HepG2 (cell line): ENCODE measurements around the gene SIK3. TPM values are rescaled to one million over a fixed set of nuclear protein-coding genes. Genes with fewer than 3 reads are reported as not detected.
A peak's percentile ranks its signal among the peaks of the same experiment; 100 is the strongest.

Source experiments
- BRD4 ChIP-seq: sonication (generic); formaldehyde crosslinking; IDR thresholded peaks from 2 replicates; pipeline ENCODE4 v1.4.0; 2020; ENCODE audit warnings: missing genetic modification reagents
- KAT8 ChIP-seq: IDR thresholded peaks from 2 replicates; pipeline ENCODE4 v1.6.1; 2016; ENCODE audit warnings: missing genetic modification reagents, missing compliant biosample characterization
- NFYC ChIP-seq: IDR thresholded peaks from 2 replicates; pipeline ENCODE4 v1.6.1; 2016; ENCODE audit warnings: missing genetic modification reagents, missing compliant biosample characterization
- ZBTB7B ChIP-seq: sonication (generic); formaldehyde crosslinking; IDR thresholded peaks from 2 replicates; pipeline ENCODE4 v1.4.0; 2020; ENCODE audit warnings: missing genetic modification reagents
- ZNF263 ChIP-seq: sonication (generic); formaldehyde crosslinking; IDR thresholded peaks from 2 replicates; pipeline ENCODE4 v1.4.0; 2020; ENCODE audit warnings: missing genetic modification reagents
- ZNF296 ChIP-seq: sonication (generic); formaldehyde crosslinking; conservative IDR thresholded peaks from 2 replicates; pipeline ENCODE4 v1.5.0; 2020; ENCODE audit warnings: mild to moderate bottlenecking, missing genetic modification reagents
- ZNF850 ChIP-seq: sonication (generic); formaldehyde crosslinking; conservative IDR thresholded peaks from 2 replicates; pipeline ENCODE4 v1.9.0; 2021; ENCODE audit warnings: mild to moderate bottlenecking, missing genetic modification reagents
- polyA plus RNA-seq, 8 experiments: library from polyadenylated mRNA; depleted of rRNA in 3 of 8; stranded (reverse) in 7 of 8; unstranded in 1 of 8; fragments of >200 nt; fragmentation: Illumina TruSeq in 4 of 8; extraction: Trizol in 4 of 8; gene quantifications; 2 replicates each; pipeline versions ENCODE4 v1.2.1 to v1.2.3, GENCODE V29; 2011 to 2016; ENCODE audit warnings: low read depth in 4 of 8, missing spikeins in 1 of 8, mixed read lengths in 1 of 8; ENCODE audit not compliant: insufficient read depth in 1 of 8
- total RNA-seq, 5 experiments: library from RNA; depleted of rRNA; stranded (reverse); fragments of >200 nt; fragmentation: Illumina TruSeq; extraction: Trizol; gene quantifications; 2 replicates each; pipeline ENCODE4 v1.2.3, GENCODE V29; 2016; ENCODE audit warnings: low read depth in 1 of 5
- TF ChIP-seq, protein P1 (sequence below): sonication (generic); formaldehyde crosslinking; IDR thresholded peaks from 2 replicates; pipeline ENCODE4 v1.5.0; 2020; ENCODE audit warnings: mild to moderate bottlenecking, missing genetic modification reagents, borderline replicate concordance
- TF ChIP-seq, protein P2 (sequence below): sonication (generic); formaldehyde crosslinking; IDR thresholded peaks from 2 replicates; pipeline ENCODE4 v1.5.0; 2020; ENCODE audit warnings: mild to moderate bottlenecking, low read depth, missing genetic modification reagents, borderline replicate concordance
- TF ChIP-seq, protein P3 (sequence below): sonication (generic); formaldehyde crosslinking; IDR thresholded peaks from 2 replicates; pipeline ENCODE4 v1.8.0; 2022; ENCODE audit warnings: missing genetic modification reagents, low read depth, mild to moderate bottlenecking, borderline replicate concordance
- TF ChIP-seq, protein P4 (sequence below): sonication (generic); formaldehyde crosslinking; IDR thresholded peaks from 2 replicates; pipeline ENCODE4 v1.8.1; 2023; ENCODE audit warnings: mild to moderate bottlenecking, missing genetic modification reagents
- TF ChIP-seq, protein P5 (sequence below): sonication (generic); formaldehyde crosslinking; IDR thresholded peaks from 2 replicates; pipeline ENCODE4 v1.4.0; 2020; ENCODE audit warnings: missing genetic modification reagents
- TF ChIP-seq, protein P6 (sequence below), 2 experiments: sonication (generic) in 1 of 2; formaldehyde crosslinking in 1 of 2; IDR thresholded peaks; 2 replicates each; pipeline versions ENCODE4 v1.4.0 to v1.6.1; 2018 to 2020; ENCODE audit warnings: missing genetic modification reagents in 2 of 2, borderline replicate concordance in 1 of 2, low read depth in 1 of 2, mild to moderate bottlenecking in 1 of 2, missing biosample characterization in 1 of 2
- TF ChIP-seq, protein P7 (sequence below): sonication (generic); formaldehyde crosslinking; IDR thresholded peaks from 2 replicates; pipeline ENCODE4 v1.5.1; 2020; ENCODE audit warnings: mild to moderate bottlenecking, missing genetic modification reagents

Gene SIK3
- total and polyA plus RNA-seq, 2 of the 13 experiments (the other 11 are each of a cell fraction or from before 2014, with no cell fraction given): 5.7 to 9.8 TPM

DNA sequence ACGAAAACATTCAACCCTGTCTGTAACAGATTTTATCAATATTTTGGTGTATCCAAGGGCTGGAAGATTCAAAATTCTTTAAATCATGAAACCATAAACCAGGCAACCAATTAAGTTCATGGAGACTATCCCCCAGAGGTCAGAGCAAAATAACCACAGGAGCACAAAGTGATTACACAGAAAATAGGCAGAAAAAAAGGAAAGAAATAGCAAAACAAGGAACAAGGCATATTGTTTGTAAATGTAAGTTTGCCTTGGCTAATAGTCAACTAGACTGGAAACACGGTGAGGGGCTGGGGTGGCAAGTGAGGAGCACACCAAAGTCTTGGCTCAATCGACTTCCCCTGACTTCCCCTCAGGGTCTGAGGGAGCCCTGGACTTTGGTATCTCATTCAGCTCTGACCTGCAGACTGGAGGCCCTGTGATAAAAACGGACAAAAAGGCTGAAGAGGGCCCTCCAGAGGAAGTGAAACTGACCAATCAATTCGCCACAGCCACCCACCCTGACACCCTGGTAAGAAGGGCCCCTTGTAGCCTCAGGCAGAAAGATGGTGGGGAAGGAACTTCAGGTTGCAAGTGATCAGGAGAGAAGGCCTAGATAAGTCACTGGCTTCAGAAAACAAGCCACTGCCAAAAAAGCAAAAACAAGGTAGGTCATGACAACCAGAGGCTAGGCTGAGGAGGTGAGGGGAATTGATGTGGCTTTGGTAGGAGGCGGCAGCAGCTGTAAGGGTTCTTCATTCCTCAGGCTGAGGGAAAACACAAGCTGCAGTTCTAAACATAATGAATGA is 1.8 kb downstream of the SIK3 start (continued):
- TF ChIP-seq, protein P1, sequence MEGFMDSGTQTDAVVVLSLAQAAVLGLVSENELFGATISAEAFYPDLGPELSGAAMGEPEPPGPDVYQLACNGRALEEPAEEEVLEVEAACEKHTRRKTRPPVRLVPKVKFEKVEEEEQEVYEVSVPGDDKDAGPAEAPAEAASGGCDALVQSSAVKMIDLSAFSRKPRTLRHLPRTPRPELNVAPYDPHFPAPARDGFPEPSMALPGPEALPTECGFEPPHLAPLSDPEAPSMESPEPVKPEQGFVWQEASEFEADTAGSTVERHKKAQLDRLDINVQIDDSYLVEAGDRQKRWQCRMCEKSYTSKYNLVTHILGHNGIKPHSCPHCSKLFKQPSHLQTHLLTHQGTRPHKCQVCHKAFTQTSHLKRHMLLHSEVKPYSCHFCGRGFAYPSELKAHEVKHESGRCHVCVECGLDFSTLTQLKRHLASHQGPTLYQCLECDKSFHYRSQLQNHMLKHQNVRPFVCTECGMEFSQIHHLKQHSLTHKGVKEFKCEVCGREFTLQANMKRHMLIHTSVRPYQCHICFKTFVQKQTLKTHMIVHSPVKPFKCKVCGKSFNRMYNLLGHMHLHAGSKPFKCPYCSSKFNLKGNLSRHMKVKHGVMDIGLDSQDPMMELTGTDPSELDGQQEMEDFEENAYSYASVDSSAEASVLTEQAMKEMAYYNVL (CRISPR knock-in tag): 0 out of 2 replicates have a peak, but pooled peaks have one; percentile 38
- TF ChIP-seq KAT8 (CRISPR knock-in tag) (peak; percentile 52; the same call in 1 of the 2 replicates), ZNF296 (CRISPR knock-in tag) (no peak), BRD4 (CRISPR knock-in tag) (peak; percentile 58; the same call in 1 of the 2 replicates), ZBTB7B (CRISPR knock-in tag) (peak; percentile 56; the same call in 1 of the 2 replicates), ZNF850 (no peak), NFYC (CRISPR knock-in tag) (0 out of 2 replicates have a peak, but pooled peaks have one; percentile 9), ZNF263 (CRISPR knock-in tag) (peak; percentile 74; the same call in 1 of the 2 replicates)
- TF ChIP-seq, protein P2, sequence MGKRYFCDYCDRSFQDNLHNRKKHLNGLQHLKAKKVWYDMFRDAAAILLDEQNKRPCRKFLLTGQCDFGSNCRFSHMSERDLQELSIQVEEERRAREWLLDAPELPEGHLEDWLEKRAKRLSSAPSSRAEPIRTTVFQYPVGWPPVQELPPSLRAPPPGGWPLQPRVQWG (CRISPR knock-in tag): no peak
- TF ChIP-seq, protein P3, sequence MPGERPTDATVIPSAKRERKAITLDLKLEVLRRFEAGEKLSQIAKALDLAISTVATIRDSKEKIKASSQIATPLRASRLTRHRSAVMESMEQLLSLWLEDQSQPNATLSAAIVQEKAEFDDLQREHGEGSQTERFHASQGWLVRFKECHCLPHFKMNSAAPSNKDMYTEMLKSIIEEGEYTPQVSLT (CRISPR knock-in tag): no peak
- TF ChIP-seq, protein P4, sequence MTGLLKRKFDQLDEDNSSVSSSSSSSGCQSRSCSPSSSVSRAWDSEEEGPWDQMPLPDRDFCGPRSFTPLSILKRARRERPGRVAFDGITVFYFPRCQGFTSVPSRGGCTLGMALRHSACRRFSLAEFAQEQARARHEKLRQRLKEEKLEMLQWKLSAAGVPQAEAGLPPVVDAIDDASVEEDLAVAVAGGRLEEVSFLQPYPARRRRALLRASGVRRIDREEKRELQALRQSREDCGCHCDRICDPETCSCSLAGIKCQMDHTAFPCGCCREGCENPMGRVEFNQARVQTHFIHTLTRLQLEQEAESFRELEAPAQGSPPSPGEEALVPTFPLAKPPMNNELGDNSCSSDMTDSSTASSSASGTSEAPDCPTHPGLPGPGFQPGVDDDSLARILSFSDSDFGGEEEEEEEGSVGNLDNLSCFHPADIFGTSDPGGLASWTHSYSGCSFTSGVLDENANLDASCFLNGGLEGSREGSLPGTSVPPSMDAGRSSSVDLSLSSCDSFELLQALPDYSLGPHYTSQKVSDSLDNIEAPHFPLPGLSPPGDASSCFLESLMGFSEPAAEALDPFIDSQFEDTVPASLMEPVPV (CRISPR knock-in tag): no peak
- TF ChIP-seq, protein P5, sequence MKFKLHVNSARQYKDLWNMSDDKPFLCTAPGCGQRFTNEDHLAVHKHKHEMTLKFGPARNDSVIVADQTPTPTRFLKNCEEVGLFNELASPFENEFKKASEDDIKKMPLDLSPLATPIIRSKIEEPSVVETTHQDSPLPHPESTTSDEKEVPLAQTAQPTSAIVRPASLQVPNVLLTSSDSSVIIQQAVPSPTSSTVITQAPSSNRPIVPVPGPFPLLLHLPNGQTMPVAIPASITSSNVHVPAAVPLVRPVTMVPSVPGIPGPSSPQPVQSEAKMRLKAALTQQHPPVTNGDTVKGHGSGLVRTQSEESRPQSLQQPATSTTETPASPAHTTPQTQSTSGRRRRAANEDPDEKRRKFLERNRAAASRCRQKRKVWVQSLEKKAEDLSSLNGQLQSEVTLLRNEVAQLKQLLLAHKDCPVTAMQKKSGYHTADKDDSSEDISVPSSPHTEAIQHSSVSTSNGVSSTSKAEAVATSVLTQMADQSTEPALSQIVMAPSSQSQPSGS (CRISPR knock-in tag): 0 out of 2 replicates have a peak, but pooled peaks have one; percentile 38
- TF ChIP-seq, protein P6, sequence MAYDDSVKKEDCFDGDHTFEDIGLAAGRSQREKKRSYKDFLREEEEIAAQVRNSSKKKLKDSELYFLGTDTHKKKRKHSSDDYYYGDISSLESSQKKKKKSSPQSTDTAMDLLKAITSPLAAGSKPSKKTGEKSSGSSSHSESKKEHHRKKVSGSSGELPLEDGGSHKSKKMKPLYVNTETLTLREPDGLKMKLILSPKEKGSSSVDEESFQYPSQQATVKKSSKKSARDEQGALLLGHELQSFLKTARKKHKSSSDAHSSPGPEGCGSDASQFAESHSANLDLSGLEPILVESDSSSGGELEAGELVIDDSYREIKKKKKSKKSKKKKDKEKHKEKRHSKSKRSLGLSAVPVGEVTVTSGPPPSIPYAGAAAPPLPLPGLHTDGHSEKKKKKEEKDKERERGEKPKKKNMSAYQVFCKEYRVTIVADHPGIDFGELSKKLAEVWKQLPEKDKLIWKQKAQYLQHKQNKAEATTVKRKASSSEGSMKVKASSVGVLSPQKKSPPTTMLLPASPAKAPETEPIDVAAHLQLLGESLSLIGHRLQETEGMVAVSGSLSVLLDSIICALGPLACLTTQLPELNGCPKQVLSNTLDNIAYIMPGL (CRISPR knock-in tag; IDR thresholded peaks at IDR 0.05; ENCODE audit: borderline replicate concordance in 1 of 2, low read depth in 1 of 2): peak; percentile 67 to 68; a peak in 3 of 4 replicates
- TF ChIP-seq, protein P7, sequence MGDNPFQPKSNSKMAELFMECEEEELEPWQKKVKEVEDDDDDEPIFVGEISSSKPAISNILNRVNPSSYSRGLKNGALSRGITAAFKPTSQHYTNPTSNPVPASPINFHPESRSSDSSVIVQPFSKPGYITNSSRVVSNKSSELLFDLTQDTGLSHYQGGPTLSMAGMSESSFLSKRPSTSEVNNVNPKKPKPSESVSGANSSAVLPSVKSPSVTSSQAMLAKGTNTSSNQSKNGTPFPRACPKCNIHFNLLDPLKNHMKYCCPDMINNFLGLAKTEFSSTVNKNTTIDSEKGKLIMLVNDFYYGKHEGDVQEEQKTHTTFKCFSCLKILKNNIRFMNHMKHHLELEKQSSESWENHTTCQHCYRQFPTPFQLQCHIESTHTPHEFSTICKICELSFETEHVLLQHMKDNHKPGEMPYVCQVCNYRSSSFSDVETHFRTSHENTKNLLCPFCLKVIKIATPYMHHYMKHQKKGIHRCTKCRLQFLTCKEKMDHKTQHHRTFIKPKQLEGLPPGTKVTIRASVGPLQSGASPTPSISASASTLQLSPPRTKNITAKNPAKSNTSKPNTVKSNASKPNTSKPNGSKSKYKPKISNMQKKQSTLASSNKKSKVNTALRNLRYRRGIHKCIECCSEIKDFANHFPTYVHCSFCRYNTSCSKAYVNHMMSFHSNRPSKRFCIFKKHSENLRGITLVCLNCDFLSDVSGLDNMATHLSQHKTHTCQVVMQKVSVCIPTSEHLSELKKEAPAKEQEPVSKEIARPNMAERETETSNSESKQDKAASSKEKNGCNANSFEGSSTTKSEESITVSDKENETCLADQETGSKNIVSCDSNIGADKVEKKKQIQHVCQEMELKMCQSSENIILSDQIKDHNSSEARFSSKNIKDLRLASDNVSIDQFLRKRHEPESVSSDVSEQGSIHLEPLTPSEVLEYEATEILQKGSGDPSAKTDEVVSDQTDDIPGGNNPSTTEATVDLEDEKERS (CRISPR knock-in tag): peak; percentile 83; the same call in 1 of the 2 replicates
